Neural progenitor cell (in vitro differentiated cells): ENCODE results near the gene RASGRP2.

Experiments
- CTCF ChIP-seq: fragments of 200-600 bp; sonication (generic); IDR thresholded peaks from 2 replicates; pipeline ENCODE4 v1.5.1; 2017; ENCODE audit warnings: antibody characterized with exemption, mild to moderate bottlenecking
- EZH2 ChIP-seq: fragments of 200-600 bp; sonication (generic); IDR thresholded peaks from 2 replicates; pipeline ENCODE4 v1.6.1; 2017; ENCODE audit warnings: antibody characterized with exemption, mild to moderate bottlenecking, moderate library complexity
- EZH2phosphoT487 ChIP-seq: fragments of 200-600 bp; sonication (generic); IDR thresholded peaks from 2 replicates; pipeline ENCODE4 v1.6.1; 2017; ENCODE audit warnings: antibody characterized with exemption

GRCh38 chr11:64703048-64703447, 40.9 kb downstream of the RASGRP2 start:
- TF ChIP-seq CTCF (no peak), EZH2 (no peak), EZH2phosphoT487 (no peak)
